GM21367 (cell line): ENCODE results near the gene CDH22.

Source experiments
- ATAC-seq: cut with Tn5 transposase; IDR thresholded peaks from one replicate; pipeline ENCODE4 v1.9.1; 2021; ENCODE audit not compliant: unreplicated experiment

Gene CDH22

GRCh38 chr20:46270977-46271744 lies 37.1 kb downstream of the CDH22 start:
- no peak for ATAC-seq

DNA sequence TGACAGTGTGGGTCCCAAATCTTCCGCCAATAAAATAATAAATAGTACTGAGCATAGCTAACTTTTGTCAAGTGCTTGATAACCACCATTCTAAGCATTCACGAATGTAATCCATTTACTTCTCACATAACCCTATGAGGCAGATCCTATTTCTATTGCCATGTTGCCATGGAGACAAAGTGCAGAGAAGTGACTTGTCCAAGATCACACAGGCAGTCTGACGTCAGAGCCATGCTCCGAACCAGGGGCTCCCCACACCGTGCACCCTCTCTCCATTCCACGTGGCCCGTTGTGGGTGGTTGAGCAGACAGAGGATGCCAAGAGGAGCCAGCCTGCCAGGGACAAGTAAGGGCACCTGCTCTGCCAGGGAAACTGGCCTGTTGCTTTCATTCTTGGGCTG lies 38.9 kb downstream of the CDH22 start:
- ATAC-seq: no peak

DNA sequence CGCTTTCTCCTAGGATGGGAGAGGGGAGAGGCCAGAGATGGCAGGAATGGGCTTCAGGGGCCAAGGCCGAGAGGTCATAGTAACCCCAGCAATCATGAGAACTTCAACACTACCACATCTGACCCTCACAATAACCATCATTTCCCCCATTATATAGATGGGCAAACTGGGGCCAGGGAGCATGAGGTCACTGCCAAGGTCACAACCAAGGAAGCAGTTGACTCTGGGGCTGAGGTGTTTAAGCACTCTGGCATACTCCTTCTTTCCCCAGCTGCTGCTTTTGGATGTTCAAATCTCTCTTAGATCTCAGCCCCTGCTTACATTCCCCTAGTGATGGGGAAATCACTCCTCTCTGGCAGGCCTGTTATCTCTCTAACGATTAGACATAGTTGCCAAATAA lies 39.6 kb downstream of the CDH22 start:
- ATAC-seq: no peak

DNA sequence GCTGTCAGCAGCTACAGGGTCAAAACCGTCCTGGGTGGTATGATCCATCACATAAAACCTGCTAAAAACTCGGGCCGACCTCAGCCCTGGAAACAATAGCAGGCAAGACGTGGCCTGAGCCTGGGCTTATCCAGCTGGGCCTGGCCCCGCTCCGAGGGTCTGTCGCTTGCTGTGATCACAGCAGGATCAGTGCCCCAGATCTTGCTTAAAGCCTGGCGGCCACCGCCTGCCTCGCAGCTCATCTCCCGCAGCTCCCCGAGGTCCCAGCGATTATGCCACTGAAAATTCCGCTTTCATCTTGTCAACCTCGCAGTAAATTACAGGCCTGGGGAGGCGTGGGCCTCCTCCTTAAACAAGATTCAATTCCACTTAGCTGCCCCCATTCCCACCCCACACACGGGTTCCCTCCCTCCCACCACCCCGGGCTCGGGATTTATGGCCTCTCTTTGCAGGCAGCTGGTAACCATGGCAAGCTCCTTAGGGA lies 40.1 kb downstream of the CDH22 start:
- no peak for ATAC-seq

DNA sequence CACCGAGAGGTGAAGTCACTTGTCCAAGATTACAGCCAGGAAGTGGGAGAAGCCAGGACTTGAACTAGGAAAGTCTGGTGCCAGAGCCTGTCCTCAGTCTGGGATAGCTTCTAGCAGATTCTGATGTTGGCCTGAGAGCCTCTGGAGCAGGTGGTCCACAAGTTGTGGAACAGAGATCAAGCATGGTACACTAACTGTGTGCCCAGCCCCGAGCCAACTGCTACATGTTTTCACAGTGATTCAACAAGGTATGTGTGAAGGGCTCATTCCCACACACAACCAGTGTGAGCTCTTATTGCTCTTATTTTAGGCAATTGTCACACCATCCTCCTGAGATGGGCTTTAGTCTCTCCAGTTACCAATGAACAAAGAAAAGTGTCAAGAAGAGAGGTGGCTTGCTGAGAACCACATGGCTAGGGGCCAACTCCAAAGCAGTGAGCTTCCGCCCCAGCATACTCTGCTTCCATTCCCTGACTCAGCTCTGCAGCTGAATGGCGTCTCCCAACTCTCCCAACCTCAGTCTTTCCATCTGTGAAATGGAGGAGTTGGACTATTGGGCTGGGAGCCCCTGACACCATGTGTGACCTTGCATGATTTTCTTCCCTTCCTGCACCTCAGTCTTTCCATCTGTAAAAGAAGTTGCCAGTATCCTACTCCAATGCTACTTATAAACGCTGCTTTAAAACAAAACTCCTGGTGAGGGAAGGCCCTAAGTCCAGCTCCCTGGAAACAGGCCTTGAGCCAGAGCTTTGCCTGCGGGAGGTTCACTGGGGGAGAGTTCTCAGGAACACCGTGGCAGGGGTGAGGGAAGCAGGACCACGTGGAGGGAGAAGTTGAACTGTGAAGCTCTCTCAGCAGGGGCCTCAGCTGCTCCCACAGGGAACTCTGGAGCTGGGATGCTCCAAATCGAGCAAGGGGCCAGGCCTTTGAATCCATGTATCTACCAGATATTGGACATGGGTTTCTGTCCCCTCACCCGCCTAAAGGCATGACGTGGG lies 40.9 kb downstream of the CDH22 start:
- no peak for ATAC-seq

DNA sequence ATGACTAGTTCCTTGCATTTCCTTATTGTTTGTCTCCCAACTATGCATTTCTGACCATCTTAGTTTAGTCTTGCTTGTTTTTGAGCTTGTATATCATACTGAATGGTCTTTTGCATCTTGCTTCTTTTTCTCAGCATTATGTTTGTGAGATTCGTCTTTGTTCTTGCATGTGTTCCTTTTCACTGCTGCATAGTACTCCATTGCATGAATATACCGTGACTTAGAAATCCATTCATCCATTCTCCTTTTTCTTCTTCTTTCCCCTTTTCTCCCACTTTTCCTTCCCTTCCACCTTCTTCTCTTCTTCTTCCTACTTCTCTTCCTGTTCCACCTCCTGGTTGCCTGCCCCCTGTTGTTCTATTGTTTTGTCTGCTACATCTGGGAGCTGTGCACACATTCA lies 42.8 kb downstream of the CDH22 start:
- no peak for ATAC-seq

GRCh38 chr20:46264391-46265266 lies 43.7 kb downstream of the CDH22 start:
- no peak for ATAC-seq

DNA sequence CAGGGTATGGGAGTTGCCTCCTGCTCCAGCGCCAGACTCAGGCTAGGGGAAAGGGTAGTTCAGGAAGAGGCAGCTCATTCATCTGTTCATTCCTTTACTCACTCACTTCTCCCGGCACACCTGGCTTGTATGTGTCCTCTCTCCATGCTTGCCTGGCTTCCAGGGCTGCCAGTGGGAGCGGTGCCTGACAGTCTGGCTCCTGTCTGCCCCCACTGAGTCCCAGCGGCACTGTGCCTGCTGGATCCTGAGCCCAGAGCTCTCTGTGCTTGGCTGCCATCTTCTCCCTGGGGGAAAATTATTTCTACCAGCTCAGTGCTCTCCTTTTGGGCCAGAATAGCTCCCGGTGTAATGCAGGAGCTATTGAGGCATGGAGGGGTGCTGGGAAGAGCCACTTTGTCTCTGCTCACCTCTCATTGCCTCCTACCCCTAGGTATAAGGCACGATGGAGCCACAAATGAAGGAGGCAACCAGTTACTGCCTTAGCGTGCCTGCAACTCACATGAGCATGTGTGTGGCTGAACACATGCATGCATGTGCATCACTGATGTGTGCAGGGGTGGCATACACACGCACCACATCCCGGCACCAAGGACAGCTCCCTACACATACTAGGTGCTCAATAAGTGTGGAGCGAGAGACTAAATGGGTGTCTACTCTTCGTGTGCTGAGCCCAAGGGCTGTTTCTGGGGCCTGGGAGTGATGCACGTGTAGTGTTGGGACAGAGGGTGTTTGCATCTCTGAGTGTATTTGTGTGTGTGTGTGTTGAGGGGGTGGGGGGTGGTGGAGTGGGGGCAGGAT lies 46.6 kb downstream of the CDH22 start:
- ATAC-seq: no peak

- ATAC-seq: no peak
Measured at GRCh38 chr20:46260936-46261454, 47.3 kb downstream of the CDH22 start.

GRCh38 chr20:46260480-46260879 lies 47.8 kb downstream of the CDH22 start:
- ATAC-seq: no peak

DNA sequence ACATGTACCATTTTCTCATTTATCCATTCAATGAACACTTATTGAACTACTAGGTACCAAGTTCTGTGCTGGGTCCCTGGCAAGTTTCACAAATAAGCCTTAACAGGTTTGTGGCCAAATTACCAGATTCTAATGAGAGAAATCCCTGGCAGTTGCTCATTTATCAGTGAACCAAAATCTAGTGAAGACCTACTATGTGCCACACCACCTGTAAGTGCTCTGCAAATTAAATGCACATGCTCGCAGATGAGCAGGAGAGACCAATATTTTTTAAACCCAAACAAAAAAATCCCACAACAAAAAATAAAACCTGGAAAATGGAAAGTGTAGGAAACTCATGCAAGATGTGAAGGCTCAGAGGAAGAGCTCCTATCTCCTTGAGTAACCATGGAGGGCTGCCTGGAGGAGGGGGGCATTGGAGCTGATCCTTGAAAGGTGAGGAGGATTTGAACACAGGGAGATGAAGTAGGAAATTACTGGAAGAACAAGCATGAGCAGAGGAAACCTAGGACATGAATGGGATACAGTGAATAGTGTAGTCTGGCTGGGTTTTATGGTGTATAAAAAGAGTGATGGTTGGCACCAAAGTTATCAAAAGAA lies 48.9 kb downstream of the CDH22 start:
- no peak for ATAC-seq

- ATAC-seq: no peak
Measured at GRCh38 chr20:46257887-46258286, 50.4 kb downstream of the CDH22 start.

DNA sequence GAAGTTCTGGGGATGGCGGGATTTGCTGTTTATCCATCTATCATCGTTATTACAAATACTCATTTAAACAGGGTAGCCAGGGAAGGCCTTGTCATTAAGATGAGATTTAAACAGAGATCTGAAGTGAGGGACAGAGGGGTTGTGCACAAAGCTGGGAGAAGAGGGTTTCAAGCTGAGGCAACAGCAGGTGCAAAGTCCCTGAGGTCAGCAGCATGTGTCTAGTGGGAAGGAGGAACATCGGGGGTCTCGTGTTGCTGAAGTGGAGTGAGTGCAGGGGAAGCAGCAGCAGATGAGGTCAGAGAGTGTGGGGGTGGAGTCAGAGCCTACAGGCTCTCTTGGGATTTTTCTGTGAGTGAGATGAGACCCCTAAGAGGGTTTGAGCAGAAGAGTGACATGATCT lies 52.0 kb downstream of the CDH22 start:
- no peak for ATAC-seq

DNA sequence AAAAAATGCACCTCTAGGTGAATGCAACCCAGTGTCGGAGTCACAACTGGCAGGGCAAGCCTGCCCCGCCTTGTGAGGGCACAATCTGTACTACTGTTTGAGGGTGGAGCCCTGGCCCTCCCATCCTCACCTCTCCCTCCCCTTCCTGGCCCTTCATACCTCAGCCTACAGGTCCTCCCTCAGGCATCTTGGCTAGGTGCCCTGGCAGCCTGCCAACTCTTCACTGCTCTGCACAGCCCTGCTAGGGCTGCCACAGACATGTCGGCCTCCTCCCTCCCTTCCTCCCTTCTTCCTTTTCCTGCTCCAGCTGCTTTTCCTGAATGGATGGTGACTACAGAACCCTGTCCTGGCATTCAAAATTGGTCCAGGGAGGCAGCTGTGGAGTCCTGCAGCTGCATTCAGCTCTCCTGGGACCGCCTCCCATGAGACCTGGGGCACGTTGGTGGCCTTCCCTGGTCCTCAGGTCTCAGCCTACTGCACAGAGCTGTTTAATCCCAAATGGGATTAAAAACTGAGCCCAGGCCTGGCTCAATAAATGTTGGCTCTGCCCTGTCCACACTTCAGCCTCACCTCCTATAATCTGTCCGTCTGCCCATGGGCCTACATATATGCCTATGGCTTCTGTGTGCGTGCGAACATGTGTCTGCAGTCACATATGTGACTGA lies 52.7 kb downstream of the CDH22 start:
- ATAC-seq: no peak

- no peak for ATAC-seq
Measured at GRCh38 chr20:46253391-46253790, 54.9 kb downstream of the CDH22 start.

DNA sequence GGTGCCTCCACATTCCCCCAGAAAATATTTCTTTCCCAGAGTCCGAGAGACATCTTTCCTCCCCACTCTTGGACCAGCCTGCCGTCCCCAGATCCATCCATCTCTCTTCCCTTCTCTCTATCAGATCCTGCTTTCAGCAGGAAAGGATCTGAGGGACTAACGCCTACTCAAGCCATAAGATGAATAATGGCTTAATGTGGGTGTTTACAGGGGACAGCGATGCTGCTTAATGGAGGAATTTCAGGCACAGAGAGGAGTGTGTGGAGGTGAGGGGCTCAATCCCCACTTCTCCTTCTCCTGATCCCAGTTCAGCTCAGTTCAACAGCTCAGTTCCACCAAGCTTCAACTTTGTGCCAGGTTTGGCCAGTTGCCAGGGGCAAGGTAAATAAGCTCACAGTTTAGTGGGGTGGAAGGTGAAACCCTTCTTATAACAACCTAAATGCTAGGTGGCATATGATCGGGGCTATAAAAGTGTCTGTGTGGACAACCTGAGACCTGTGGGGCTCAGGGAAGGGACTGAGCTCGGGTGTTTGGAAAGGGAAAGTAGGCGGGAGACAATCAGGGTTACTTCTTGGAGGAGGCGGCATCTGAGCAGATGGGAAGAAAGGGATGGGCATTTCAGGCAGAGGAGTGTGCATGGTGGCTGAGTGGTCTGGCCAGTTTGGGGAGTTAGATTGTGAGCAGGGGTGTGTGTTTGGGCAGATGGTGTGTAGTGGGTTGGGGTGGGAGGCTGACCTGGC lies 55.8 kb downstream of the CDH22 start:
- no peak for ATAC-seq

- ATAC-seq: no peak
Measured at GRCh38 chr20:46251211-46251673, 57.1 kb downstream of the CDH22 start.

DNA sequence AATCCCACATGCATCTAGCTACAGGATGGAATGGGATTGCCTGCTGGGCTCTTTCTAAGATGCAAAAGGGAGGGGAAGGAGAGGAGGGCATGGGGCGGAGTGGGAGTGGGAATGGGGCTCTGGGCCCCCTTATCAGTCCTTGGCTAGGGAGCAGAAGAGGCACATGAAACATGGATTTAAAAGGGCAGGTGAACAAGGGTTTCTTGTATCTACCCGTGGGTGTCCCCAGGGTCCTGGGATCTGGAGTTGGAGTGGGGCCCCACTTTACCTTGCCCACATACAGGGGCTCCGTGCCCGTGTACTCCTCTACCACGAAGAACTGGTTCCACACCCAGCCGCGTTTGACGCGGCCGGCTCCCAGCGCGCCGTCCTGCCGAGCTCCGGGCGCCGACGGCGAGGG lies 57.5 kb downstream of the CDH22 start:
- no peak for ATAC-seq
